HG03439 (cell line): ENCODE results near the gene TNPO1.

ENCODE experiments used
- ATAC-seq: cut with Tn5 transposase; IDR thresholded peaks from one replicate; pipeline ENCODE4 v1.9.1; 2021; ENCODE audit warnings: mild to moderate bottlenecking, moderate library complexity; ENCODE audit not compliant: unreplicated experiment

TNPO1 gene

GRCh38 chr5:72817671-72818266 is 1.3 kb downstream of the TNPO1 start:
- ATAC-seq = no peak

- ATAC-seq = no peak
These were observed 2.5 kb downstream of the TNPO1 start for GRCh38 chr5:72818866-72819534.

- ATAC-seq = no peak
These were observed 5.3 kb downstream of the TNPO1 start for GRCh38 chr5:72821776-72822175.

- no peak for ATAC-seq
These were observed 6.5 kb downstream of the TNPO1 start for GRCh38 chr5:72822944-72823343.

GRCh38 chr5:72829707-72830106 is 13.2 kb downstream of the TNPO1 start:
- no peak for ATAC-seq

GRCh38 chr5:72830362-72830761 is 13.9 kb downstream of the TNPO1 start:
- no peak for ATAC-seq

GRCh38 chr5:72831685-72832084 is 15.2 kb downstream of the TNPO1 start:
- ATAC-seq = no peak

GRCh38 chr5:72834924-72835323 is 18.5 kb downstream of the TNPO1 start:
- no peak for ATAC-seq

- no peak for ATAC-seq
These were observed 19.2 kb downstream of the TNPO1 start for GRCh38 chr5:72835633-72836032.

GRCh38 chr5:72836810-72837209 is 20.3 kb downstream of the TNPO1 start:
- no peak for ATAC-seq

- no peak for ATAC-seq
These were observed 21.1 kb downstream of the TNPO1 start for GRCh38 chr5:72837524-72838096.

- no peak for ATAC-seq
These were observed 23.6 kb downstream of the TNPO1 start for GRCh38 chr5:72840041-72840440.

- ATAC-seq = no peak
These were observed 25.5 kb downstream of the TNPO1 start for GRCh38 chr5:72841756-72842535.

GRCh38 chr5:72842816-72843215 is 26.4 kb downstream of the TNPO1 start:
- ATAC-seq = no peak

GRCh38 chr5:72844218-72844603 is 27.8 kb downstream of the TNPO1 start:
- no peak for ATAC-seq

- no peak for ATAC-seq
These were observed 29.4 kb downstream of the TNPO1 start for GRCh38 chr5:72845889-72846288.

GRCh38 chr5:72846483-72846882 is 30.0 kb downstream of the TNPO1 start:
- no peak for ATAC-seq

- no peak for ATAC-seq
These were observed 31.0 kb downstream of the TNPO1 start for GRCh38 chr5:72847439-72847838.

- ATAC-seq = peak; percentile 83
These were observed 31.6 kb downstream of the TNPO1 start for GRCh38 chr5:72847989-72848473.

- ATAC-seq = peak; percentile 60
These were observed 32.3 kb downstream of the TNPO1 start for GRCh38 chr5:72848474-72849428.
